ENCODE measurements around the gene AMOTL2. TPM values are rescaled to one million over a fixed set of nuclear protein-coding genes. Genes with fewer than 3 reads are reported as not detected.

Gene AMOTL2
- polyA plus RNA-seq, 1 of the 3 experiments (the other 2 are of a cell fraction) = 185 TPM

DNA sequence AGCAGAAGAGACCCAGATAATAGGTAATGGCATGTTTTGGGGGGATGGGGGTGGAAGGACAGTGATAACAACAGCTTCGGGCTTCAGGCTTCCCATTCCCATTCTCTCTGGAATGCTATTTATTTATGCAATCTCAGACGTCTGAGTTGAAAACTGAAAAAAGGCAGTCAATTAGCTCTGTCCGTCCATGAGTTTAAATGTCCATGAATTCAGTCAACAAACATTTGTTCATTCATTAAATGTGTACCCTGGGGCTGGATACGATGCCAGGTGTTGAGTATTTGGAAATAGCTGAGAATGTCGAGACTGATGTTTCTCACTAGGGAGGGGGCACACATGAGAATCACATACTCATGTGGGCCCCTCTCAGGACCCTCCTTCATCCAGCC, 42.4 kb downstream of the AMOTL2 start:
- ChIA-PET CTCF (interaction anchor here (1.0 to 1.7 kb wide), 3 partner anchors 23 to 47 kb away, joined by 3 to 8 read pairs (median 5); no protein-coding TSS in a partner anchor), POLR2A (no interaction called here)
- H3K4me1 ChIP-seq (ENCODE audit: control insufficient read depth in 1 of 2, insufficient read depth in 2 of 2, low read depth in 1 of 2, low read length in 1 of 2) = peaks cover 8 to 78% of the 10 kb centered on the region in 2 experiments
- H3K9me2 ChIP-seq = no peaks in the 10 kb centered on the region
- no peak overlapping the region for H2AFZ ChIP-seq (ENCODE audit: low read depth)
- peak overlapping the region; percentile 37; the same call in 1 of the 2 replicates for H3K9ac ChIP-seq
- TF ChIP-seq, protein P1, sequence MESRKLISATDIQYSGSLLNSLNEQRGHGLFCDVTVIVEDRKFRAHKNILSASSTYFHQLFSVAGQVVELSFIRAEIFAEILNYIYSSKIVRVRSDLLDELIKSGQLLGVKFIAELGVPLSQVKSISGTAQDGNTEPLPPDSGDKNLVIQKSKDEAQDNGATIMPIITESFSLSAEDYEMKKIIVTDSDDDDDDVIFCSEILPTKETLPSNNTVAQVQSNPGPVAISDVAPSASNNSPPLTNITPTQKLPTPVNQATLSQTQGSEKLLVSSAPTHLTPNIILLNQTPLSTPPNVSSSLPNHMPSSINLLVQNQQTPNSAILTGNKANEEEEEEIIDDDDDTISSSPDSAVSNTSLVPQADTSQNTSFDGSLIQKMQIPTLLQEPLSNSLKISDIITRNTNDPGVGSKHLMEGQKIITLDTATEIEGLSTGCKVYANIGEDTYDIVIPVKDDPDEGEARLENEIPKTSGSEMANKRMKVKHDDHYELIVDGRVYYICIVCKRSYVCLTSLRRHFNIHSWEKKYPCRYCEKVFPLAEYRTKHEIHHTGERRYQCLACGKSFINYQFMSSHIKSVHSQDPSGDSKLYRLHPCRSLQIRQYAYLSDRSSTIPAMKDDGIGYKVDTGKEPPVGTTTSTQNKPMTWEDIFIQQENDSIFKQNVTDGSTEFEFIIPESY (IDR thresholded peaks at IDR 0.05; ENCODE audit: borderline replicate concordance, low read depth) = no peak
- TF ChIP-seq, protein P2, sequence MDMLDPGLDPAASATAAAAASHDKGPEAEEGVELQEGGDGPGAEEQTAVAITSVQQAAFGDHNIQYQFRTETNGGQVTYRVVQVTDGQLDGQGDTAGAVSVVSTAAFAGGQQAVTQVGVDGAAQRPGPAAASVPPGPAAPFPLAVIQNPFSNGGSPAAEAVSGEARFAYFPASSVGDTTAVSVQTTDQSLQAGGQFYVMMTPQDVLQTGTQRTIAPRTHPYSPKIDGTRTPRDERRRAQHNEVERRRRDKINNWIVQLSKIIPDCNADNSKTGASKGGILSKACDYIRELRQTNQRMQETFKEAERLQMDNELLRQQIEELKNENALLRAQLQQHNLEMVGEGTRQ (IDR thresholded peaks at IDR 0.05; ENCODE audit: borderline replicate concordance, low read depth, low read length) = no peak
- TF ChIP-seq TEAD4 (IDR thresholded peaks at IDR 0.05; ENCODE audit: borderline replicate concordance, insufficient read depth) (no peak), FOXJ3 (CRISPR knock-in tag; IDR thresholded peaks at IDR 0.05) (no peak), NRF1 (IDR thresholded peaks at IDR 0.05; ENCODE audit: low read depth, low read length) (no peak), GABPA (IDR thresholded peaks at IDR 0.05; ENCODE audit: low read depth) (no peak), FOXM1 (IDR thresholded peaks at IDR 0.05; ENCODE audit: low read depth) (no peak), YY1 (IDR thresholded peaks at IDR 0.05; ENCODE audit: low read depth) (no peak), MEF2A (IDR thresholded peaks at IDR 0.05; ENCODE audit: borderline replicate concordance, low read depth) (no peak), SMC3 (IDR thresholded peaks at IDR 0.05; ENCODE audit: low read depth, low read length) (no peak), RFX5 (IDR thresholded peaks at IDR 0.05; ENCODE audit: low read length) (no peak), JUND (IDR thresholded peaks at IDR 0.05) (no peak), POLR2AphosphoS5 (IDR thresholded peaks at IDR 0.05; ENCODE audit: low read depth, low read length) (no peak), TCF12 (IDR thresholded peaks at IDR 0.05) (no peak), FOSL2 (IDR thresholded peaks at IDR 0.05; ENCODE audit: borderline replicate concordance, low read depth) (no peak), RAD21 (IDR thresholded peaks at IDR 0.05; ENCODE audit: low read length) (no peak), SIN3A (IDR thresholded peaks at IDR 0.05; ENCODE audit: borderline replicate concordance, low read depth, low read length) (no peak), RCOR1 (IDR thresholded peaks at IDR 0.05; ENCODE audit: low read length) (no peak)
- TF ChIP-seq, protein P3, sequence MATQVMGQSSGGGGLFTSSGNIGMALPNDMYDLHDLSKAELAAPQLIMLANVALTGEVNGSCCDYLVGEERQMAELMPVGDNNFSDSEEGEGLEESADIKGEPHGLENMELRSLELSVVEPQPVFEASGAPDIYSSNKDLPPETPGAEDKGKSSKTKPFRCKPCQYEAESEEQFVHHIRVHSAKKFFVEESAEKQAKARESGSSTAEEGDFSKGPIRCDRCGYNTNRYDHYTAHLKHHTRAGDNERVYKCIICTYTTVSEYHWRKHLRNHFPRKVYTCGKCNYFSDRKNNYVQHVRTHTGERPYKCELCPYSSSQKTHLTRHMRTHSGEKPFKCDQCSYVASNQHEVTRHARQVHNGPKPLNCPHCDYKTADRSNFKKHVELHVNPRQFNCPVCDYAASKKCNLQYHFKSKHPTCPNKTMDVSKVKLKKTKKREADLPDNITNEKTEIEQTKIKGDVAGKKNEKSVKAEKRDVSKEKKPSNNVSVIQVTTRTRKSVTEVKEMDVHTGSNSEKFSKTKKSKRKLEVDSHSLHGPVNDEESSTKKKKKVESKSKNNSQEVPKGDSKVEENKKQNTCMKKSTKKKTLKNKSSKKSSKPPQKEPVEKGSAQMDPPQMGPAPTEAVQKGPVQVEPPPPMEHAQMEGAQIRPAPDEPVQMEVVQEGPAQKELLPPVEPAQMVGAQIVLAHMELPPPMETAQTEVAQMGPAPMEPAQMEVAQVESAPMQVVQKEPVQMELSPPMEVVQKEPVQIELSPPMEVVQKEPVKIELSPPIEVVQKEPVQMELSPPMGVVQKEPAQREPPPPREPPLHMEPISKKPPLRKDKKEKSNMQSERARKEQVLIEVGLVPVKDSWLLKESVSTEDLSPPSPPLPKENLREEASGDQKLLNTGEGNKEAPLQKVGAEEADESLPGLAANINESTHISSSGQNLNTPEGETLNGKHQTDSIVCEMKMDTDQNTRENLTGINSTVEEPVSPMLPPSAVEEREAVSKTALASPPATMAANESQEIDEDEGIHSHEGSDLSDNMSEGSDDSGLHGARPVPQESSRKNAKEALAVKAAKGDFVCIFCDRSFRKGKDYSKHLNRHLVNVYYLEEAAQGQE (IDR thresholded peaks at IDR 0.05; ENCODE audit: low read depth, low read length) = no peak
- TF ChIP-seq, protein P4, sequence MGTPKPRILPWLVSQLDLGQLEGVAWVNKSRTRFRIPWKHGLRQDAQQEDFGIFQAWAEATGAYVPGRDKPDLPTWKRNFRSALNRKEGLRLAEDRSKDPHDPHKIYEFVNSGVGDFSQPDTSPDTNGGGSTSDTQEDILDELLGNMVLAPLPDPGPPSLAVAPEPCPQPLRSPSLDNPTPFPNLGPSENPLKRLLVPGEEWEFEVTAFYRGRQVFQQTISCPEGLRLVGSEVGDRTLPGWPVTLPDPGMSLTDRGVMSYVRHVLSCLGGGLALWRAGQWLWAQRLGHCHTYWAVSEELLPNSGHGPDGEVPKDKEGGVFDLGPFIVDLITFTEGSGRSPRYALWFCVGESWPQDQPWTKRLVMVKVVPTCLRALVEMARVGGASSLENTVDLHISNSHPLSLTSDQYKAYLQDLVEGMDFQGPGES (IDR thresholded peaks at IDR 0.05; ENCODE audit: low read depth, low read length) = no peak
- H3K79me2 ChIP-seq (ENCODE audit: insufficient read depth) = no peaks in the 10 kb centered on the region
- WGBS (ENCODE audit: low lambda C conversion rate) = 64% methylated on average over 5 of the region's 5 CpGs
- H4K20me1 ChIP-seq (ENCODE audit: insufficient read depth) = no peaks in the 10 kb centered on the region
- DNase-seq = no peak
- H3K4me3 ChIP-seq (ENCODE audit: low read depth in 2 of 2, low read length in 1 of 2) = no peak overlapping the region
- no peaks in the 10 kb centered on the region for H3K9me3 ChIP-seq
- H3K4me2 ChIP-seq = peak overlapping the region; percentile 43
- H3K27me3 ChIP-seq (ENCODE audit: insufficient read depth) = no peaks in the 10 kb centered on the region
- H3K36me3 ChIP-seq (replicated peaks in 1 of 2; ENCODE audit: control insufficient read depth in 1 of 2, insufficient read depth in 2 of 2, low read length in 1 of 2) = no peaks in the 10 kb centered on the region
- peaks cover 50% of the 10 kb centered on the region for H3F3A ChIP-seq (replicated peaks; ENCODE audit: insufficient read depth)
- peak overlapping the region; percentile 56 to 99; a peak in 3 of 4 replicates for H3K27ac ChIP-seq (ENCODE audit: low read depth in 2 of 2, low read length in 1 of 2)

Data from SK-N-SH (cell line).